ENCODE results near the gene KIRREL1.

DNA sequence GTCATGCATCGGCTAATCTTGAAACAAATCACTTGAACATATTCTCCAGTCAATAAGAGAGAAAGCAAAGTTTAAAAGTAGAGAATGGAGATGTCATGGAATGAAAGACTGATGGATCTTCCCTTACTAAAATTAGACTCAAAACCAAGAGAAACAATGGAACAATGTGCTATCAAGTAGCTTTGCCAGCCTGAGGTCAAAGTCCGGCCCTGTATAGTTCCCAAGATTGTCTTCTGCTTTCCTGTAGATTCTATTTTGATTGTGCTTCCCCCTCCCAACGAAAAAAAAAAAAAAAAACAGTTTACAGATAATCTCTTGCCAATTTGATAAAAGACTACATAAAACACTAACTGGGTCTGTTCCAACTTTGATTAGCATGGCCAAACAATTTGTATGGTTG is 40.8 kb upstream of the KIRREL1 start:
- TF ChIP-seq, protein P1, sequence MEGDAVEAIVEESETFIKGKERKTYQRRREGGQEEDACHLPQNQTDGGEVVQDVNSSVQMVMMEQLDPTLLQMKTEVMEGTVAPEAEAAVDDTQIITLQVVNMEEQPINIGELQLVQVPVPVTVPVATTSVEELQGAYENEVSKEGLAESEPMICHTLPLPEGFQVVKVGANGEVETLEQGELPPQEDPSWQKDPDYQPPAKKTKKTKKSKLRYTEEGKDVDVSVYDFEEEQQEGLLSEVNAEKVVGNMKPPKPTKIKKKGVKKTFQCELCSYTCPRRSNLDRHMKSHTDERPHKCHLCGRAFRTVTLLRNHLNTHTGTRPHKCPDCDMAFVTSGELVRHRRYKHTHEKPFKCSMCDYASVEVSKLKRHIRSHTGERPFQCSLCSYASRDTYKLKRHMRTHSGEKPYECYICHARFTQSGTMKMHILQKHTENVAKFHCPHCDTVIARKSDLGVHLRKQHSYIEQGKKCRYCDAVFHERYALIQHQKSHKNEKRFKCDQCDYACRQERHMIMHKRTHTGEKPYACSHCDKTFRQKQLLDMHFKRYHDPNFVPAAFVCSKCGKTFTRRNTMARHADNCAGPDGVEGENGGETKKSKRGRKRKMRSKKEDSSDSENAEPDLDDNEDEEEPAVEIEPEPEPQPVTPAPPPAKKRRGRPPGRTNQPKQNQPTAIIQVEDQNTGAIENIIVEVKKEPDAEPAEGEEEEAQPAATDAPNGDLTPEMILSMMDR (IDR thresholded peaks at IDR 0.05), result no peak
- TF ChIP-seq POLR2A (IDR thresholded peaks at IDR 0.05), result no peak

Data from lower leg skin (tissue), 3 donors.